HG02571 (cell line): ENCODE results near the gene PRND.

Experiments
- ATAC-seq: cut with Tn5 transposase; IDR thresholded peaks from one replicate; pipeline ENCODE4 v1.9.1; 2021; ENCODE audit warnings: mild to moderate bottlenecking, moderate library complexity; ENCODE audit not compliant: unreplicated experiment

Gene PRND

GRCh38 chr20:4775322-4776078, 53.8 kb downstream of the PRND start:
- ATAC-seq, result no peak

GRCh38 chr20:4776079-4776630, 54.4 kb downstream of the PRND start:
- no peak for ATAC-seq
